ENCODE measurements around the gene MEGF11.
"Not testable (repeated sequence)": the region's sequence is repeated elsewhere in the genome, so short reads cannot be mapped to it uniquely, and the experiment has no call there.

The MEGF11 gene

GRCh38 chr15:66029650-66030049, 223.9 kb downstream of the MEGF11 start:
- DNase-seq (ENCODE audit: low read depth) = no peak

DNA sequence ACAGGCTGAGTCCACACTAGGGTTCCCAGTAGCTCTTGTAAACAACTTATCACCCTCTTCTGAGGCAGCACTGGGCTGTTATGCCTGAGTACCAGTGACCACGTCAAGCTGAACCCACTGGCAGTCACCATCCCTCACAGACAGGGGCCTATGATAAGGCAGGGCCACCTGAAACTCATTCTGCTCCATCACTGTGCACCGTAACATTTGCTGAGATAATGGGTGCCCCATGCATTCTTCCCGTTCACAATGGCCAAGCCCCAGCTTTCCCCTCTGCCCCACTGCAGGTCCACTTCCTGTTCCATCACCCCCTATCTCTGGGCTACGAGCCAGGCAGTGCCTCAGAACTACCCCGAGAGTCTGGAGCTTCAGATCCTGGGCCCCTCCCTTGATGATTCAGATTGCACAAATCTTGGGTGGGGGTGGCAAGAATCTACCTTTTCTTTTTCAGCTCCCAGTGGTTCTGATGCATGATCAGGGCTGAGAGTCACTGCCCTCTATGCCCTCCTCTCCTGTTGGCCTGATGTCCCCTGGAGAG, 226.2 kb downstream of the MEGF11 start:
- no peak for DNase-seq (ENCODE audit: low read depth)

DNA sequence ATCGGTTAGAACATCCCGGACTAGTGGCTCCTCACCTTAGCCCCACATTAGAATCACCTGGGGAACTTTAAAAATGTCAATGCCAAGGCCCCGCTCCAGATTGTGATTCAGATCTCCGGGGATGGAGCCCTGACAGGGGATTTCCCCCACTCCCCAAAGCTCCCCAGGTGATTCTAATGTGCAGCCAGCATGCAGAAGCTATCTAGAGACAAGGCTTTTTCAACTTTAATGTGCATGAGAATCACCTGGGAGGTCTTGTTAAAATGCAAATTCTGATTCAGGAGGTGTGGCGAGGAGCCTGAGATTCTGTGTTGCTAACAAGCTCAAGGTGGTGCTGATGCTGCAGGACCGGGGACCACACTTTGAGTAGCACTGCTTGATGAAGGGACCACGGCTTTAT, 227.6 kb downstream of the MEGF11 start:
- DNase-seq (ENCODE audit: low read depth) = no peak

- DNase-seq (ENCODE audit: low read depth) = no peak
Observed at GRCh38 chr15:66025015-66025452, 228.5 kb downstream of the MEGF11 start.

DNA sequence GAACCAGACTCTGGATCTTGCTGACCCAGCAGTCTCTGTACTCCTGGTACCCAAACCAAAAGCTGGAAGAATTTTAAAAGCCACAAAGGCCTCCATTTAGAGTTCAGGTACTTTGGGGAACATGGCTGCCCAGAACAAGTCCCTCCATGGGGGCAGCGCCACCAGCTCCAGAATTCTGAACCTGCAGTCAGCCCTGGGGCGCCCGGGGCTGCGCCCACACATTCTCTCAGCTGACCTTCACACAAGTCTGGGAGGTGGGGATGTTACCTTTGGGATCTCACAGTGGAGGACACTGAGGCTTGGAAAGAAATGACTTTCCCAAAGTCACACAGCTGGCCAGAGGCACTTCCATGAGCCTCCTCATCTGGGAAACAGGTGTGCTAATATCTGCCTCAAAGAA, 229.4 kb downstream of the MEGF11 start:
- no peak for DNase-seq (ENCODE audit: low read depth)

DNA sequence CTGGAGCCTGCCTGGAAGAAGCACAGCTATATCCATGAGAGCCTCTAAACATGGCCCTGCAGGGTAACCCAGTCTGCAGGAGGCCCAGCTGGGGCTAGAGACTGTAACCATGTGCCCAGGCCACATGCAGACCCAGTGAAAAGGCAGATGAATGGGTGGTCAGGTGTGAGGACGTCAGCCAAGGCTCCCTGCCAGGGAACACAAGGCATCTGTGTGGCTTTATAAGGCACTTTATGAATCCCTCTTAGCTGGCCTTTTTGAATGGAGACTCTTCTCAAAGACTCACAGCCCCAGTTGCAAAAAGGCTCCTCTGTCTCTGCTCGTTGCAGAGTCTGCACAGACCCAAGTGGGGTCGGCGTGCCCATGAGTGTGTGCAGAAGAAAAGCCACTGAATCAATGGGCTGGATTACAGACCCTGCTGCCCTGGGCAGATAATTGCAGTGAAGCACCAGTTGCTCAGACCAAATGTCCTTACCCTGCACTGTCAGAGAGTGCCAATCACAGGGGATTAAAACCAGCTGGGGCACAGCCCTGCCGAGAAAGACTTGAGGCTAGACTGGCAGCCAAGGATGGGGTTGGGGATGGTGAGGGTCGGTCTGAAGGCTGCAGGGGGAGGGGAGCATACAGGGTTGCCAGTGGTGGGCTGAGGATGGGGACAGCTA, 230.1 kb downstream of the MEGF11 start:
- no peak for DNase-seq (ENCODE audit: low read depth)

DNA sequence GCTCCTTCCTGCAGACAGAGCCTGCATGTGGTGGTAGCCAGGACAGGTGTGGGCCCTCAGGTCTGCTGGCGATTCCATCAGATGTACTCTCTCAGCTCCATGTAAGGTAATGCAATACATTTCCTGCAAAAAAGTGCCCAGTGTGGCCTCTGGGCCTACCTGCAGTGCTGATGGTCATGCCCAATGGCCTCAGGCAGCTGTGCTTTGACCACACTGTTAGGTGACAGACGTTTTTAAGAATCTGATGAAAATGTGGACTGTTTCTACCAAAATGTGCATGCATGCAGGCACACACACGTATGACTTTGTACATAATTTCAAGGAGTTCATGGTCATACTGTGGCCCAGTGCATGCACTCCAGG, 231.4 kb downstream of the MEGF11 start:
- DNase-seq (ENCODE audit: low read depth) = no peak

DNA sequence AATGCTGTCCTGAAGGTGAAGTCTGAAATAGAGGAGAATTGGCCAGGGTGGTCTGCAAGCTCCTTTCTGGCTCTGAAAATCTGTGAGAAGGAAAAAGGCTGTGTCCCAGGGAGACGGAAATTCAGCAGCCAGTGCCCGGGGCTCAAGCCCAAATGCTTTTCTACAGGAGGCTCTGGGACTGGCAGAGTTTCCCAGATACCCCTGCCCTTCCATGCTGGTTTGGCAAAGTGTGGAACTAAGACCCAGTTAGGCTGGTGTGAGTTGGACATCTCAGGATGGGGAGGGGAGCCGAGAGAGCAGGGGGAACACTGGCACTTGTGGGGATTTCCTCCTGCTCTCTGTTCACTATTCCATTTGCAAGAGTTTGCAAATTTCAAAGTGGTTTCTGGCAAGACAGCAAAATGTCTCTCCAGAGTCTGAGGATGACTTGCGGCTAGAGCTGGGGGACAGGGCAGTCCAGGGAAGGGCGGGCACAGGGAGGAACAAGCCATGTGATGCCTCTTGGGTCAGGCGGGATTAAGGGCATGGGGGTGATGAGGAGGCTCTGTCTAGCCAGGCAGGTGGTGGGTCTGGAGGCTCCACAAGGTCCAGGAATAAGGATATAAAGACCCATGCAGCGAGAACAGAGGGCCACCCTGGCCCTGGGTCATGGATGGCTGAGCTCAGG, 231.9 kb downstream of the MEGF11 start:
- DNase-seq (ENCODE audit: low read depth) = no peak

GRCh38 chr15:66019826-66020398, 233.6 kb downstream of the MEGF11 start:
- DNase-seq (ENCODE audit: low read depth) = no peak

GRCh38 chr15:66019368-66019767, 234.2 kb downstream of the MEGF11 start:
- no peak for DNase-seq (ENCODE audit: low read depth)

- no peak for DNase-seq (ENCODE audit: low read depth)
Observed at GRCh38 chr15:66018488-66018797, 235.1 kb downstream of the MEGF11 start.

DNA sequence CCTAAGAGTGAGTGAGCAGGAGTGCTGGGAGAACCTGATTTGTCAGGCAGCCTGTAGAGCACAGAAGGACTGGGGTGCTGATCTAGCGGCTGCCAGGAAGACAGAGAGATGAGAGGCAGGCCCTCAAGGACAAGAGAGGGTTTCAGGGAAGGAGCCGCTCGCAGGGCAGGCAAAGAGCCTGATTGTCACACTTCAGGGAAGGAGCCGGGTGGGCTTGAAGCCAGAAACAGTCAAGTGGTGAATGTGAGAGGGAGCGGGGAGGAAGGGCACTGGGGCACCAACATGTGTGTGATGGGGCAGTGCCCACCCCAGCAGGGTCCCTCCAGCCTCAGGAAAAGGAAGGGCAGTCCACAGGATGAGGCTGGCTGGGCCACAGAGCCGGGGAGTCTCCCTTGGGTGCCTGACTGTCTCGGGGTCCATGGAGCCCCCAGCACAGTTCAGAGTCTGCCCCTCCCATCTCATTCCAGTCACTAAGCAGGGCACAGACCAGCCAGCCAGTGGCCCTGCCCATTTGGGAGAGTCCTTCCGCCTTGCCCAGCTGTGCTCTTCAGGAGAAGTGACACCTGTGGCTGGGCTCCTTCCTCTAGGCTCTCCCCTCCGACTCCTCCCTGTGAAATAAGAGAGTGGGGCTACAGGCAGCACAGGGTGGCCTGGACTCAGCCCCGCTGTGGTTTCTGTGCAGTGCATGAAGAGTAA, 235.6 kb downstream of the MEGF11 start:
- no peak for DNase-seq (ENCODE audit: low read depth)

- no peak for DNase-seq (ENCODE audit: low read depth)
Observed at GRCh38 chr15:66017000-66017399, 236.6 kb downstream of the MEGF11 start.

DNA sequence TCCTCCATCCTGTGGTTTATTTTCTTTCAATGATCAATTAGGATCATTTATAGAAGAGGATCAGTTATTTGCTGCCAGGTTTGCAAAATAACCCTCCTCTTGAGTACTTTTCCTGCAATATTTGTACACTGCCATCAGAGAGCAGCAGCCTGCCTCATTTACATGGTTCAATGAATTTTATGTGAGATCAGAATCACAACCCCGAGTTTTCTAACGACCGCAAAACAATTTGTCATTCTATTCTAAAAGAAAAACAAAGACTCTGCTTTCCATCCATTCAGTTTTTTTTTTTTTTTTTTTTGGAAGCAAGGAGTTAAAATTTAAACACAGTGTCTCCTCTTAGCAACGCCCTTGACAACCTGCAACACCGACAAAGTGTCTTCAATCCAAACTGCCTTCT, 237.4 kb downstream of the MEGF11 start:
- no peak for DNase-seq (ENCODE audit: low read depth)

- DNase-seq (ENCODE audit: low read depth) = no peak
Observed at GRCh38 chr15:66014635-66015182, 238.8 kb downstream of the MEGF11 start.

DNA sequence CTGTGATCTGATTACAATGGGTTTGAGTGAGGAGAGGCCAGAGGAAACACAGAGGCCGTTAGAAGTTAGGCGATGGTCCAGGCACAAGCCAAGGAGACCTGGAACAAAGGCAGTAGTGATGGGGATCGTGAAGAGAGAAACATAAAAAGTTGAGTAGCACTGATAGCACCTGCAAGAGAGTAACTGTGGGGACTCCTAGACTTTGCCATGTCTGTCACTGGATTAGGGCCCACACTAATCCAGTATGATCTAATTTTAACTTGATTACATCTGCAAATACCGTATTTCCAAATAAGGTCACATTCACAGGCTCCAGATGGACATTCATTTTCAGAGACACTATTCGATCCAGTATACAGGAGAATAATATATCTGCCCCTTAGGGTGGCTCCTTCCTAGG, 239.5 kb downstream of the MEGF11 start:
- DNase-seq (ENCODE audit: low read depth) = no peak

DNA sequence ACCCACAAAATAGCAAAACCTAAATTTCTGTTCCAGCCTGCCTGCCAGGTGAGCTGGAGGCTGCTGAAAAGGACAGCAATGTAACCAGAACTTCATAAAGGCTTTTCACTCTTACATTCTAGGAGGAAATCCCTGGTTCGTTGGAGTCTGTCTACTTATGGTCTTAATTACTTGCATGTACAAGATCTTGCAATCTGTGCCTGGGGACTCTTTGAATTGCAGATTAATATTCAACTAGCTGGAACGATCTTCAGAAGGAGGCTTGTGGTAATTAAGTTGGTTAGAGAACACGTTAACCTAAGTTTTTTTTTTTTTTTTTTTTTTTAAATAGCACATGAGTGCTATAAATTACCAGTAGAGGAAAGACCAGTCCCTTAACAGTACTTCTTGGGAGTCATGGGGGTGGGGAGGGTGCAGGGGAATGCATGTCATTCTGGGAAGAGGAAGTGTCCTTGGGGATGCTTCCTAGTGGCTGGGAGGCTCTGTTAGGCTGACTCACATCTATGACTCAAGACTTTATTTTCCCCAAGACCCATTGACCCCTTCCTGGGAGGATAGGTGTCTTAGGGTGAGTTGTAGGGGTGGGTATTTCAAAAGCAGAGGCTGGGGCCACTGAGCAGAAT, 244.5 kb downstream of the MEGF11 start:
- DNase-seq (ENCODE audit: low read depth) = no peak

DNA sequence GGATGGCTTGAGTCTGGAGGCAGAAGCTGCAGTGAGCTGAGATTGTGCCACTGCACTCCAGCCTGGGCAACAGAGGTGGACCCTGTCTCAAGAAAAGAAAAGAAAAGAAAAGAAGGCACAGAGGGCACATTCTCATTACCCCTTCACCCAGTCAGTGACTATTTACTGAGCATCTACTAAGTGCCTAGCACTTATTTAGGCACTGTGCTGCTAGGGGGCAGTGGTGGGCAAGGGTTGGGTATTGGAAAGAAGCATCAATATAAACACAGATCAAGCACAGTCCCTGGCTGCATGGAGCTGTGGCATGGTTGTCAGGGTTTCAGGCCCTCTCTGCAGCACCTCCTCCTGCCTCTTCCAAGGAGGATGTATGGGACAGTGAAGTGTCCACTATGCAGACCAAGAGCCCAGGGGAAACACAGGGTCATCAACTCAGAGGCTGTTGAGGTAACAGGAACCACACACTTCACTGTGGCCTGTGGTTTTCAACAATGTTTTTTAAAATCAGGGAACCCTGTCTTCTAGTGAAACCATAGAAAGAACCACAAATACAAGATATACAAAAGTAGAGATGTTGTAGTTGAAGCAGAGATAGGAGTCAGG, 245.8 kb downstream of the MEGF11 start:
- DNase-seq (ENCODE audit: low read depth) = no peak

DNA sequence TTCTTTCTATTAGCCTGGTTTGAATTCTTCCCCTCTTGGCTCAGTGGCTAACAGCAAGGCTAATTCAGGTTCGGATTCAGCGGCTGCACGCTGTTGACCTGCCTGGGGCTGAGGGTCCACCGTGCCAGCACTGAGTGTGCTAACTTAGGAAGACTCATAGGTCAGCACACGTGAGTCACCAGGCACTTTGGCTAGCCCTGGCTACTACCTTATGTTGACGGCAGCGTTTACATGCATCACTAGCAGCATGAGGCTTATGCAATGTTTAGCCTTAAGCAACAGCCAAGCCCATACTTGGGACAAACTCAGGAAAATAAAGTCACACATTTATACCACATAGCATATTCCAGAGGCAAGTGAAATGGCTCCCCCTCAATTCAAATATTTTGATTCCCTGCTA, 246.6 kb downstream of the MEGF11 start:
- no peak for DNase-seq (ENCODE audit: low read depth)

- no peak for DNase-seq (ENCODE audit: low read depth)
Observed at GRCh38 chr15:66004618-66005262, 248.8 kb downstream of the MEGF11 start.

DNA sequence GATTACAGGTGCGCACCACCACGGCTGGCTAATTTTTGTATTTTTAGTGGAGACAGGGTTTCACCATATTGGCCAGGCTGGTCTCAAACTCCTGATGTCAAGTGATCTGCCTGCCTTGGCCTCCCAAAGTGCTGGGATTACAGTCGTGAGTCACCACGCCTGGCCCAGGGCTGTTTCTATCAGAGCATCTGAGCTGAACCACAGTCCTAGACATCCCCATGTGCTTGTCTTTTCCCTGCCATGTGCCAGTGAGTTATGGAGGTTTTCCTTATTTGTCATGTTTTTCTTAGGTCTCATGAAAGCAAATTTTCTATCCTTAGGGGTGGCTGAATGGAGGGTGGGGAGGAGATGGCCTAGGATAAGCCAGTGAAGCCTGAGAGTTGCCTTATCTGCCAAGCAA, 250.4 kb downstream of the MEGF11 start:
- DNase-seq (ENCODE audit: low read depth) = not testable (repeated sequence)
